ENCODE measurements around the gene ATXN1.

DNA sequence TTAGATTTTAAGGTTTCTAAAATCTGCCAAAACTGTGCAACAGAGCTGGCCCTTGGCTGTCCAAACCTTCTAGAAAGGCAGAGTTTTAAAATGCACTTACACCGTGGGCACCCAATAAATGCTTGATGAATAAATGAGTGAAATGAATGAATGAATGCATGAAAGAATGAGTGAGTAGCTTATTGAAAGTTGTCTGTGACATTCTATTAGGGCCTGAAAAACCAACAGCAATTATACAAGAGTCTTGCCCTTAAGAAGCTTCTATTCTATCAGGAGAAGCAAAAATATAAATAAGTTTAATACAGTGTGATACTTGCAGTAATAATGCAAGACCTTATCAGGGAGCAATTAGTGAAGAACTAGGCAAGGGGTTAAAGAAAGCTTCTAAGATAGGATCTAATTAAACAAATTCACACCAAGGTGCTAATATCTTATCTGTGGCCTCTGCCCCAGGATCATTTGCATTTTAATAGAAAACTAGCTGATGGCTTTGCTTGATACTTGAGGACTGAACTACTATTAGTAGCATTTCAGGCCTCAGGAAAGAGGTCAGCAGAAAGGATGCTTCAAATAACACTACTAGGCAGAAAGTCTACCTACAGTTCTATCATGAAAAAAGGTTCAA lies 292.2 kb downstream of the ATXN1 start:
- TF ChIP-seq, protein P1, sequence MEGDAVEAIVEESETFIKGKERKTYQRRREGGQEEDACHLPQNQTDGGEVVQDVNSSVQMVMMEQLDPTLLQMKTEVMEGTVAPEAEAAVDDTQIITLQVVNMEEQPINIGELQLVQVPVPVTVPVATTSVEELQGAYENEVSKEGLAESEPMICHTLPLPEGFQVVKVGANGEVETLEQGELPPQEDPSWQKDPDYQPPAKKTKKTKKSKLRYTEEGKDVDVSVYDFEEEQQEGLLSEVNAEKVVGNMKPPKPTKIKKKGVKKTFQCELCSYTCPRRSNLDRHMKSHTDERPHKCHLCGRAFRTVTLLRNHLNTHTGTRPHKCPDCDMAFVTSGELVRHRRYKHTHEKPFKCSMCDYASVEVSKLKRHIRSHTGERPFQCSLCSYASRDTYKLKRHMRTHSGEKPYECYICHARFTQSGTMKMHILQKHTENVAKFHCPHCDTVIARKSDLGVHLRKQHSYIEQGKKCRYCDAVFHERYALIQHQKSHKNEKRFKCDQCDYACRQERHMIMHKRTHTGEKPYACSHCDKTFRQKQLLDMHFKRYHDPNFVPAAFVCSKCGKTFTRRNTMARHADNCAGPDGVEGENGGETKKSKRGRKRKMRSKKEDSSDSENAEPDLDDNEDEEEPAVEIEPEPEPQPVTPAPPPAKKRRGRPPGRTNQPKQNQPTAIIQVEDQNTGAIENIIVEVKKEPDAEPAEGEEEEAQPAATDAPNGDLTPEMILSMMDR (IDR thresholded peaks at IDR 0.05): no peak
- TF ChIP-seq POLR2A (IDR thresholded peaks at IDR 0.05): no peak
